Measurements from ENCODE around the gene STXBP5.

DNA sequence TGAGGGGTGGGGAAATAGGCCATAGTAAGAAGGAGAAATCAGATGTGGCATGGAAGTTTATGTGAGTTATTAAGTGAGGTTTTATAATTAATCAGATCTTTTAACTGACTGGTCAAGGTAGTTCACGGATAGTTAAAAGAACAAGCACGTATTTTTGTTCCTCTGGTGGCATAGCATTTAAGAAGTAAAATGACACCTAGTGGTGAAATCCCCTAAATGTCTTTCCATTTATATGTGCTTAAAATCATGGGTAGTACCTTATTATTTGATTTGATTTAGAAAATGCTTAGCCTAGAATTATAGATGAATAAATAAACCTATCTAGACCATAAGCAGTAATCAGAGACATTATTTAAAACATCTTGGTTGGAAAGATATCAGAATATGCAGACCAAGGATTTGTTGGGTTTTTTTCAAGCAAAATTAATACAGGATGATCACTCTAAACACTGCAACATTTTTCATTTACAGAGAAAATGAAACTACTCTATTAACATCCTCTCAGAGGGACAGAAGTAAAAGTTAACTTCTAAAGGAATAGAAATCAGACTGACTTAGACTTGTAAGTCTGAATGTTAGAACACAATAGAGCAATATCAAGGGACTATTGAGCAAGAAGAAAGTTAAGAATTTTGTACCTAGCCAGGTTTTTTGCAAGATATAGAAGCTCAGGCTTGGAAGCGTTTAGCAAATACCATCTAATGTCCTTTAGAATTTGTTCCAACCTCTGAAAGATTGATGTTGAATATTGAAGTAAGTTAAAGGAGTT, 81.1 kb downstream of the STXBP5 start:
- no peak for TF ChIP-seq JUN (IDR thresholded peaks at IDR 0.05; ENCODE audit: borderline replicate concordance, low read depth, low read length)
- no peak for TF ChIP-seq JUN (CRISPR knock-in tag; IDR thresholded peaks at IDR 0.05; ENCODE audit: borderline replicate concordance)
- TF ChIP-seq YY1 (IDR thresholded peaks at IDR 0.05; ENCODE audit: borderline replicate concordance in 1 of 3, control insufficient read depth in 1 of 3, extremely low read depth in 1 of 3, insufficient read depth in 3 of 3, insufficient read length in 1 of 3, insufficient replicate concordance in 2 of 3, low read depth in 1 of 3, low read length in 2 of 3), result no peak
- no peak for TF ChIP-seq ILK (tag; IDR thresholded peaks at IDR 0.05; ENCODE audit: borderline replicate concordance, low read depth)
- no peak for TF ChIP-seq TBP (optimal IDR thresholded peaks at IDR 0.05; ENCODE audit: low read depth, low read length)
- TF ChIP-seq, protein P1, sequence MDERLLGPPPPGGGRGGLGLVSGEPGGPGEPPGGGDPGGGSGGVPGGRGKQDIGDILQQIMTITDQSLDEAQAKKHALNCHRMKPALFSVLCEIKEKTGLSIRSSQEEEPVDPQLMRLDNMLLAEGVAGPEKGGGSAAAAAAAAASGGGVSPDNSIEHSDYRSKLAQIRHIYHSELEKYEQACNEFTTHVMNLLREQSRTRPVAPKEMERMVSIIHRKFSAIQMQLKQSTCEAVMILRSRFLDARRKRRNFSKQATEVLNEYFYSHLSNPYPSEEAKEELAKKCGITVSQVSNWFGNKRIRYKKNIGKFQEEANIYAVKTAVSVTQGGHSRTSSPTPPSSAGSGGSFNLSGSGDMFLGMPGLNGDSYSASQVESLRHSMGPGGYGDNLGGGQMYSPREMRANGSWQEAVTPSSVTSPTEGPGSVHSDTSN (CRISPR knock-in tag; IDR thresholded peaks at IDR 0.05; ENCODE audit: low read depth), result no peak
- TF ChIP-seq, protein P1 (tag; conservative IDR thresholded peaks at IDR 0.05; ENCODE audit: low read depth), result no peak
- TF ChIP-seq TCF3 (CRISPR knock-in tag; IDR thresholded peaks at IDR 0.05), result no peak
- no peak for TF ChIP-seq ZNF217 (CRISPR knock-in tag; IDR thresholded peaks at IDR 0.05)
- no peak for TF ChIP-seq POLR2A (conservative IDR thresholded peaks at IDR 0.05)

All from K562 (cell line).